ENCODE results near the gene SCNN1B. TPM values are rescaled to one million over a fixed set of nuclear protein-coding genes. Genes with fewer than 3 reads are reported as not detected.

The SCNN1B gene
- total and polyA plus RNA-seq, 2 of the 13 experiments (the other 11 are each of a cell fraction or from before 2014, with no cell fraction given), result not detected

GRCh38 chr16:23378921-23379320 is 76.8 kb downstream of the SCNN1B start:
- BruUV-seq (replicated peaks), result no TSS peak
- Histone ChIP-seq H3K79me2 (ENCODE audit: insufficient read depth, low read length) (no peaks in the 10 kb centered on the region), H3K4me3 (replicated peaks in 1 of 3; ENCODE audit: insufficient read depth in 1 of 3, low read depth in 2 of 3, low read length in 3 of 3) (no peak overlapping the region), H4K20me1 (ENCODE audit: insufficient read depth, low read length) (no peaks in the 10 kb centered on the region; the same call in 1 of the 2 replicates), H3K4me1 (ENCODE audit: insufficient read depth, low read length) (no peaks in the 10 kb centered on the region), H3K27ac (ENCODE audit: extremely low read length, insufficient read depth, low read length) (no peak overlapping the region), H3K4me2 (ENCODE audit: low read depth, low read length) (no peak overlapping the region), H3K36me3 (replicated peaks in 1 of 2; ENCODE audit: control insufficient read depth in 1 of 2, insufficient read depth in 2 of 2, low read length in 2 of 2) (no peaks in the 10 kb centered on the region), H2AFZ (ENCODE audit: low read length) (no peak overlapping the region), H3K9ac (ENCODE audit: insufficient read depth, low read depth, low read length) (no peak overlapping the region), H3K27me3 (ENCODE audit: control insufficient read depth in 1 of 2, insufficient read depth in 2 of 2, low read length in 2 of 2) (peaks cover 3 to 14% of the 10 kb centered on the region in 2 experiments; a peak in 4 of 5 replicates), H3K9me3 (ENCODE audit: low read length) (no peaks in the 10 kb centered on the region)
- ChIA-PET CTCF (ENCODE audit: low intra/inter-chr PET ratio, low total read pairs) (no interaction called here), POLR2A (no interaction called here)
- in situ Hi-C loops (cut with HindIII; ENCODE audit: extremely low pct_ligation_motif_present, low pct_unique_long_range_greater_than_20kb) (no loop called here), intact Hi-C loops (cut with micrococcal nuclease; ENCODE audit: unreplicated experiment) (no loop called here)
- WGBS (ENCODE audit: low lambda C conversion rate), result 8% methylated on average over 5 of the region's 5 CpGs
- FAIRE-seq (no peak), DNase-seq (ENCODE audit: low spot score) (no peak), ATAC-seq (no peak; the same call in 2 of the 3 replicates)
- no peak for TF ChIP-seq SAFB2 (CRISPR knock-in tag; IDR thresholded peaks at IDR 0.05; ENCODE audit: borderline replicate concordance, low read depth)
- TF ChIP-seq MYPOP (CRISPR knock-in tag; IDR thresholded peaks at IDR 0.05), result no peak
- no peak for TF ChIP-seq SETDB1 (CRISPR knock-in tag; IDR thresholded peaks at IDR 0.05; ENCODE audit: borderline replicate concordance)
- no peak for TF ChIP-seq PITX1 (CRISPR knock-in tag; IDR thresholded peaks at IDR 0.05)
- no peak for TF ChIP-seq HHEX (CRISPR knock-in tag; IDR thresholded peaks at IDR 0.05)
- TF ChIP-seq NFIC (IDR thresholded peaks at IDR 0.05; ENCODE audit: low read length), result no peak
- TF ChIP-seq KDM3A (CRISPR knock-in tag; IDR thresholded peaks at IDR 0.05; ENCODE audit: low read depth), result no peak
- no peak for TF ChIP-seq MYC (CRISPR knock-in tag; IDR thresholded peaks at IDR 0.05; ENCODE audit: borderline replicate concordance)
- no peak for TF ChIP-seq ARNTL (CRISPR knock-in tag; IDR thresholded peaks at IDR 0.05)
- no peak for TF ChIP-seq RARA (CRISPR knock-in tag; IDR thresholded peaks at IDR 0.05)
- TF ChIP-seq TSC22D2 (CRISPR knock-in tag; IDR thresholded peaks at IDR 0.05; ENCODE audit: borderline replicate concordance), result no peak
- TF ChIP-seq U2AF2 (IDR thresholded peaks at IDR 0.05; ENCODE audit: low read depth, low read length), result no peak
- TF ChIP-seq NFKB2 (CRISPR knock-in tag; IDR thresholded peaks at IDR 0.05; ENCODE audit: borderline replicate concordance), result no peak
- TF ChIP-seq ZNF124 (CRISPR knock-in tag; IDR thresholded peaks at IDR 0.05), result no peak
- peak; percentile 44; the same call in 1 of the 2 replicates for TF ChIP-seq SOX6 (IDR thresholded peaks at IDR 0.05)
- TF ChIP-seq SOX6 (CRISPR knock-in tag; IDR thresholded peaks at IDR 0.05), result no peak
- TF ChIP-seq ZNF3 (CRISPR knock-in tag; IDR thresholded peaks at IDR 0.05), result no peak
- TF ChIP-seq ZNF207 (IDR thresholded peaks at IDR 0.05; ENCODE audit: borderline replicate concordance), result no peak
- no peak for TF ChIP-seq SPEN (CRISPR knock-in tag; IDR thresholded peaks at IDR 0.05; ENCODE audit: low read depth)
- TF ChIP-seq PHB2 (IDR thresholded peaks at IDR 0.05; ENCODE audit: partially characterized antibody), result peak; percentile 74
- TF ChIP-seq PLRG1 (conservative IDR thresholded peaks at IDR 0.05), result no peak
- TF ChIP-seq, protein P1, sequence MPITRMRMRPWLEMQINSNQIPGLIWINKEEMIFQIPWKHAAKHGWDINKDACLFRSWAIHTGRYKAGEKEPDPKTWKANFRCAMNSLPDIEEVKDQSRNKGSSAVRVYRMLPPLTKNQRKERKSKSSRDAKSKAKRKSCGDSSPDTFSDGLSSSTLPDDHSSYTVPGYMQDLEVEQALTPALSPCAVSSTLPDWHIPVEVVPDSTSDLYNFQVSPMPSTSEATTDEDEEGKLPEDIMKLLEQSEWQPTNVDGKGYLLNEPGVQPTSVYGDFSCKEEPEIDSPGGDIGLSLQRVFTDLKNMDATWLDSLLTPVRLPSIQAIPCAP (CRISPR knock-in tag; IDR thresholded peaks at IDR 0.05; ENCODE audit: low read depth), result no peak
- TF ChIP-seq, protein P2, sequence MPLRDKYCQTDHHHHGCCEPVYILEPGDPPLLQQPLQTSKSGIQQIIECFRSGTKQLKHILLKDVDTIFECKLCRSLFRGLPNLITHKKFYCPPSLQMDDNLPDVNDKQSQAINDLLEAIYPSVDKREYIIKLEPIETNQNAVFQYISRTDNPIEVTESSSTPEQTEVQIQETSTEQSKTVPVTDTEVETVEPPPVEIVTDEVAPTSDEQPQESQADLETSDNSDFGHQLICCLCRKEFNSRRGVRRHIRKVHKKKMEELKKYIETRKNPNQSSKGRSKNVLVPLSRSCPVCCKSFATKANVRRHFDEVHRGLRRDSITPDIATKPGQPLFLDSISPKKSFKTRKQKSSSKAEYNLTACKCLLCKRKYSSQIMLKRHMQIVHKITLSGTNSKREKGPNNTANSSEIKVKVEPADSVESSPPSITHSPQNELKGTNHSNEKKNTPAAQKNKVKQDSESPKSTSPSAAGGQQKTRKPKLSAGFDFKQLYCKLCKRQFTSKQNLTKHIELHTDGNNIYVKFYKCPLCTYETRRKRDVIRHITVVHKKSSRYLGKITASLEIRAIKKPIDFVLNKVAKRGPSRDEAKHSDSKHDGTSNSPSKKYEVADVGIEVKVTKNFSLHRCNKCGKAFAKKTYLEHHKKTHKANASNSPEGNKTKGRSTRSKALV (CRISPR knock-in tag; IDR thresholded peaks at IDR 0.05), result no peak
- TF ChIP-seq JUNB (CRISPR knock-in tag; IDR thresholded peaks at IDR 0.05; ENCODE audit: borderline replicate concordance), result 0 out of 2 replicates have a peak, but pooled peaks have one; percentile 39

Data from HepG2 (cell line).